A673 (cell line): ENCODE results near the gene RAB13. TPM values are rescaled to one million over a fixed set of nuclear protein-coding genes. Genes with fewer than 3 reads are reported as not detected.
A peak's percentile ranks its signal among the peaks of the same experiment; 100 is the strongest.

ENCODE experiments used
- BruUV-seq: library from RNA; stranded (reverse); fragments of 400-500 nt; replicated peaks from 2 replicates; lab custom pipeline; 2021; lab: Mats Ljungman, UMichigan
- CTCF ChIA-PET: fragments of 300-600 bp; sonication (Branson Sonifier 250); formaldehyde crosslinking; loops from one replicate; lab custom pipeline; 2022; ENCODE audit warnings: antibody characterized with exemption; lab: Charles Lee
- POLR2A ChIA-PET: fragments of 300-600 bp; sonication (Branson Sonifier 250); formaldehyde crosslinking; loops from one replicate; lab custom pipeline; 2022; ENCODE audit warnings: antibody characterized with exemption; ENCODE audit not compliant: low non-redundant PET; lab: Charles Lee
- DNase-seq: peaks from one replicate; pipeline ENCODE4 v3.0.0-alpha.2; 2015; ENCODE audit warnings: low spot score
- H3K27ac ChIP-seq: fragments of 200-600 bp; sonication (generic); 2 replicates; pipeline ENCODE4 v1.5.1; 2016; ENCODE audit warnings: mixed run types, low read depth, mild to moderate bottlenecking, mixed read lengths, antibody characterized with exemption, low read length; ENCODE audit not compliant: poor library complexity, severe bottlenecking
- H3K27me3 ChIP-seq: fragments of 200-600 bp; sonication (generic); replicated peaks from 2 replicates; pipeline ENCODE4 v1.6.1; 2017; ENCODE audit warnings: mixed run types, low read depth, mild to moderate bottlenecking, mixed read lengths, antibody characterized with exemption, low read length; ENCODE audit not compliant: insufficient read depth, poor library complexity
- H3K36me3 ChIP-seq: fragments of 200-600 bp; sonication (generic); 2 replicates; pipeline ENCODE4 v1.6.1; 2016; ENCODE audit warnings: mixed run types, mild to moderate bottlenecking, mixed read lengths, antibody characterized with exemption, low read length; ENCODE audit not compliant: insufficient read depth, poor library complexity, severe bottlenecking
- H3K4me1 ChIP-seq: fragments of 200-600 bp; sonication (generic); 2 replicates; pipeline ENCODE4 v1.6.1; 2017; ENCODE audit warnings: mixed run types, mild to moderate bottlenecking, mixed read lengths, antibody characterized with exemption, low read length; ENCODE audit not compliant: insufficient read depth, poor library complexity, severe bottlenecking
- H3K4me3 ChIP-seq: fragments of 200-600 bp; sonication (generic); 2 replicates; pipeline ENCODE4 v1.5.1; 2016; ENCODE audit warnings: low read depth, mixed run types, mild to moderate bottlenecking, mixed read lengths, low read length; ENCODE audit not compliant: poor library complexity, severe bottlenecking
- H3K9me3 ChIP-seq: fragments of 200-600 bp; sonication (generic); 2 replicates; pipeline ENCODE4 v1.6.1; 2016; ENCODE audit warnings: mixed run types, low read depth, mild to moderate bottlenecking, mixed read lengths, antibody characterized with exemption, low read length; ENCODE audit not compliant: poor library complexity, severe bottlenecking
- EZH2 ChIP-seq: fragments of 200-600 bp; sonication (generic); IDR thresholded peaks from 2 replicates; pipeline ENCODE4 v1.6.1; 2017; ENCODE audit warnings: borderline replicate concordance, low read depth, mild to moderate bottlenecking, mixed read lengths, antibody characterized with exemption, low read length; ENCODE audit not compliant: poor library complexity, severe bottlenecking
- intact Hi-C: fragments of 100-400 bp; cut with micrococcal nuclease; formaldehyde crosslinking; loops from one replicate; pipeline ENCODE4 v1.10.0; 2022; ENCODE audit not compliant: unreplicated experiment
- total RNA-seq: library from RNA; stranded (reverse); gene quantifications from 2 replicates; pipeline ENCODE4 v1.2.3, GENCODE V29; 2021
- TF ChIP-seq, protein P1 (sequence below): fragments of 300-800, 200-600 bp; sonication (generic); conservative IDR thresholded peaks from 2 replicates; pipeline ENCODE4 v1.5.1; 2017; ENCODE audit warnings: low read depth, mild to moderate bottlenecking, antibody characterized with exemption, low read length, moderate library complexity, mixed read lengths

RAB13 gene
- total RNA-seq, 1 experiment from 2014 or later: 206 TPM

DNA sequence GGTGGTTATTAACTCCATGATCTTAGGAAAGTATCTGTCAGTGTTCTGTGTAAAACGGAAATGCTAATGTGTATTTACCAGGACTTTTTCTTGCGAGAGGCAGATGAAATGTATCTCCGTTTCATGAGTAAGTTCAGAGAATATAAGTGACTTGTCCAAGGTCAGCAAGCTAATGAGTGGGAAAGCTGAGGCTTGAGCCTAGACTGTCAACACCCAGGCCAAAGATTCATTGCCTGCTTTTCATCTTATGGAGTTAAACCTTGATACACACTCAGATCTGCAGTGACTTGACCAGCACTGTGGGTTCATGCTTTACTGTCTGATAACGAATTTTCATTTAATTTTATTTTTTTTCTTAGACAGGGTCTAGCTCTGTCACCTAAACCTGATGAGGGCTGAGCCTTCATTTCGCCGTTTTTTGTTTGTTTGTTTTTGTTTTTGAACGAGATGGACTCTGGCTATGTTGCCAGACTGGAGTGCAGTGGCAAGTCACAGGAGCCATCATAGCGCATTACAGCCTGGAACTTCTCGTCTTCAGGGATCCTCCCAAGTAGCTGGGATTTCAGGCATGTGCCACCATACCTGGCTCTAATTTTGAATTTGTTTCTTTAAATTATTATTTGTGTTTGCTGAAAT is 7.7 kb downstream of the RAB13 start:
- H3K9me3 ChIP-seq: no peaks in the 10 kb centered on the region
- peaks cover 8% of the 10 kb centered on the region for H3K4me1 ChIP-seq
- BruUV-seq: no TSS peak
- ChIA-PET POLR2A (interaction anchor here (1.5 kb wide), 1 partner anchor 12 kb away, joined by 8 read pairs; no protein-coding TSS in a partner anchor), CTCF (interaction anchor here (0.6 to 0.9 kb wide), 2 partner anchors 11 to 410 kb away, joined by 3 read pairs; partner anchors contain the start of gene CREB3L4)
- H3K27ac ChIP-seq: peak overlapping the region; percentile 91
- no peaks in the 10 kb centered on the region for H3K27me3 ChIP-seq
- TF ChIP-seq, protein P1, sequence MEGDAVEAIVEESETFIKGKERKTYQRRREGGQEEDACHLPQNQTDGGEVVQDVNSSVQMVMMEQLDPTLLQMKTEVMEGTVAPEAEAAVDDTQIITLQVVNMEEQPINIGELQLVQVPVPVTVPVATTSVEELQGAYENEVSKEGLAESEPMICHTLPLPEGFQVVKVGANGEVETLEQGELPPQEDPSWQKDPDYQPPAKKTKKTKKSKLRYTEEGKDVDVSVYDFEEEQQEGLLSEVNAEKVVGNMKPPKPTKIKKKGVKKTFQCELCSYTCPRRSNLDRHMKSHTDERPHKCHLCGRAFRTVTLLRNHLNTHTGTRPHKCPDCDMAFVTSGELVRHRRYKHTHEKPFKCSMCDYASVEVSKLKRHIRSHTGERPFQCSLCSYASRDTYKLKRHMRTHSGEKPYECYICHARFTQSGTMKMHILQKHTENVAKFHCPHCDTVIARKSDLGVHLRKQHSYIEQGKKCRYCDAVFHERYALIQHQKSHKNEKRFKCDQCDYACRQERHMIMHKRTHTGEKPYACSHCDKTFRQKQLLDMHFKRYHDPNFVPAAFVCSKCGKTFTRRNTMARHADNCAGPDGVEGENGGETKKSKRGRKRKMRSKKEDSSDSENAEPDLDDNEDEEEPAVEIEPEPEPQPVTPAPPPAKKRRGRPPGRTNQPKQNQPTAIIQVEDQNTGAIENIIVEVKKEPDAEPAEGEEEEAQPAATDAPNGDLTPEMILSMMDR: no peak
- no peak for TF ChIP-seq EZH2
- H3K4me3 ChIP-seq: peak overlapping the region; percentile 97
- no peak for DNase-seq
- intact Hi-C loops: no loop called here
- H3K36me3 ChIP-seq: peaks cover 48% of the 10 kb centered on the region

DNA sequence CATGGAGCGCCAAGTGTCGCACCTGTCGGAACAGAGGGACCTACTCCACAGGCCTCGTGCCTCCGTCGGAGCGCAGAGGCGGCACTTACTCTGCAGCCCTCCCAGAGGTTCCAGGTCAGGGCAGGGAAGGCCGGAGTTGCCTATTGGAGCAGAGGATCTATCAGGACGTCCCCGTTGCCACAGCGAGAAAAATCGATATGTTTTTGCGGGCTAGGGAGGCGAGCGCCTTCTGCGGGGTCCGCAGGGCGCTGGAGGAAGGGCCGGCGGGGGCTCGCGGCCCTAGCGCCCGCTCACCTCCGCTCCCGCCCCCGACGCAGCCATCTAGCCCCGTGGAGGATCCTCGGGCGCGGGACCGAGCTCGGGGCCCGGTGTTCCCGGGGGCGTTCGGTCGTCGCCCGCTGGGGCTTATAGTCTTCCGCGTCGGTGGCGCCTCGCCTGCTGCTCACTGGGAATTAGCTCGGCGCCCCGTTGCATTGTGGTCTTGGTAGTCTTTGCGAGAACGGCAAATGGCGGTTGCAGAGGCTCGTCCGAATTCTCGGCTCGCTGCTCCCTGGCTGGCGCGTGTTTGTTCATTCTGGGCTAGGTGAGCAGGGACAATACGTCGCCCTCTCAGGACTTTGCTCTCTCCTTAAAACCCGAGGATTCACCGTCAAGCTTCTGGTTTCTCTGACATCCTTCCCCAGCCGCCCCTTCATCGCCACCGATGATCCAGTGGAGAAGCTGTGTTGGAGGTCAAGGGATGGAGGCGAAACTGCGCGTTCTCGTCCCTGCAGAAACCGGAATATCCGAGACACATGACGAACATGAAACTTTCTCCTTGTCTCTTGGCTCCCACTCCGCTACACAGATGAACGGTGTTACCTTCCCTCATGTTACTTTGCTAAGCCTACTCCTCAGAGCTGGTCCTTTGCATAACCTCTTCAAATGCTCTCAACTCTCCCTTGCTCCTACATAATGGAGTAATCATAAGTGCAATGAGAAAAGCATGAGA is 8.6 kb downstream of the RAB13 start, which contains the start of gene JTB:
TSS of gene JTB (minus strand) at position 425 of the 991 bp plus-strand sequence. CDS start at position 3, 422 bp downstream.
- DNase-seq: peak; percentile 91
- ChIA-PET POLR2A (interaction anchor here (0.6 to 1.5 kb wide), 2 partner anchors 9 to 13 kb away, joined by 4 to 8 read pairs; partner anchors contain the start of gene RAB13), CTCF (interaction anchor here (0.5 to 0.9 kb wide), 4 partner anchors 10 to 409 kb away, joined by 3 to 4 read pairs (median 3); partner anchors contain the start of gene CREB3L4)
- TF ChIP-seq, protein P1: no peak
- no peak for TF ChIP-seq EZH2
- no peaks in the 10 kb centered on the region for H3K9me3 ChIP-seq
- BruUV-seq: TSS peak; percentile 90
- peak within 1 kb of the TSS; percentile 91 for H3K27ac ChIP-seq
- no peaks in the 10 kb centered on the region for H3K27me3 ChIP-seq
- peak within 1 kb of the TSS; percentile 97 for H3K4me3 ChIP-seq
- peaks cover 8% of the 10 kb centered on the region for H3K4me1 ChIP-seq
- H3K36me3 ChIP-seq: peaks cover 40% of the 10 kb centered on the region
- intact Hi-C loops: no loop called here

DNA sequence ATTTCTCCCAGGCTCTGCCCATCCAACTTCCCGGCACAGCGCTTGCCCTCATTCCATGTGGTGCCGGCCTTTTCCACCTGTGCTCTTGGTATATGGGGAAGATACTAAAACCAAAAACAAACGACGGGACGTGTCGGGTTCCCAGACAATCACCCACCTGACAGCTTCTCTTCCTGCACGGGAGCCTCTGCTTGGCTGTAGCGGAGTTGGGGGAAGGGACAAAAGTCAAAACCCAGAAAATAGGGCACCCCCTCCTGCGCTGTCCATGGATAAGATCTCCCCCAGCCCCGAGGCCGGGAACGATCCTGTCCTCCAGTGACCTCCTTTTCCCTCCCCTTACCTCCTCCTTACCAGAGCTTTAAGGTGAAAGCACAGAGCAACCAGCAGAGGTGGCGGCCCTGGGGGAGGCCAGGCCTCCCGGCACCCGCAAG is 9.3 kb downstream of the RAB13 start:
- Histone ChIP-seq H3K4me3 (peak overlapping the region; percentile 97), H3K36me3 (peaks cover 36% of the 10 kb centered on the region), H3K9me3 (no peaks in the 10 kb centered on the region), H3K27me3 (no peaks in the 10 kb centered on the region), H3K27ac (peak overlapping the region; percentile 91), H3K4me1 (peaks cover 8% of the 10 kb centered on the region)
- intact Hi-C loops: no loop called here
- POLR2A ChIA-PET: interaction anchor here (0.6 to 1.5 kb wide), 3 partner anchors 8 to 13 kb away, joined by 4 to 8 read pairs (median 4); partner anchors contain the start of gene RAB13
- BruUV-seq: no TSS peak
- TF ChIP-seq, protein P1: no peak
- no peak for TF ChIP-seq EZH2
- CTCF ChIA-PET: interaction anchor here (0.5 to 0.9 kb wide), 2 partner anchors 180 to 233 kb away, joined by 3 to 4 read pairs; no protein-coding TSS in a partner anchor
- no peak for DNase-seq
